Calu3 (cell line): ENCODE results near the gene DGCR8. TPM values are rescaled to one million over a fixed set of nuclear protein-coding genes. Genes with fewer than 3 reads are reported as not detected.

ENCODE experiments used
- BruUV-seq: library from RNA; stranded (reverse); fragments of 400-500 nt; replicated peaks from 2 replicates; lab custom pipeline; 2021; lab: Mats Ljungman, UMichigan
- CTCF ChIA-PET: fragments of 300-600 bp; sonication (Branson Sonifier 250); formaldehyde crosslinking; loops from one replicate; lab custom pipeline; 2022; ENCODE audit warnings: antibody characterized with exemption; lab: Charles Lee
- DNase-seq: peaks from one replicate; pipeline ENCODE4 v3.0.0; 2022
- H3K27ac Mint-ChIP-seq: one replicate; pipeline ENCODE4 v1.8.0; 2022; ENCODE audit warnings: mixed read lengths; ENCODE audit not compliant: unreplicated experiment
- H3K27me3 Mint-ChIP-seq: one replicate; pipeline ENCODE4 v1.8.0; 2022; ENCODE audit warnings: mixed read lengths; ENCODE audit not compliant: unreplicated experiment
- H3K36me3 Mint-ChIP-seq: one replicate; pipeline ENCODE4 v1.8.0; 2022; ENCODE audit warnings: mild to moderate bottlenecking, moderate library complexity, mixed read lengths; ENCODE audit not compliant: insufficient read depth, unreplicated experiment
- H3K4me1 Mint-ChIP-seq: one replicate; pipeline ENCODE4 v1.8.0; 2022; ENCODE audit warnings: mild to moderate bottlenecking, low read depth, mixed read lengths; ENCODE audit not compliant: unreplicated experiment
- H3K4me3 Mint-ChIP-seq: one replicate; pipeline ENCODE4 v1.8.0; 2022; ENCODE audit warnings: mild to moderate bottlenecking, low read depth, moderate library complexity, mixed read lengths; ENCODE audit not compliant: unreplicated experiment
- H3K9me3 Mint-ChIP-seq: one replicate; pipeline ENCODE4 v1.8.0; 2022; ENCODE audit warnings: low read depth, mixed read lengths; ENCODE audit not compliant: unreplicated experiment
- CTCF ChIP-seq: fragments of 200-600 bp; IDR thresholded peaks from one replicate; pipeline ENCODE4 v1.8.0; 2022; ENCODE audit warnings: antibody characterized with exemption; ENCODE audit not compliant: unreplicated experiment
- intact Hi-C: fragments of 100-400 bp; cut with micrococcal nuclease; formaldehyde crosslinking; loops from one replicate; pipeline ENCODE4 v1.10.0; 2022; ENCODE audit not compliant: unreplicated experiment
- total RNA-seq: library from RNA; stranded (reverse); gene quantifications from 2 replicates; pipeline ENCODE4 v1.2.3, GENCODE V29; 2022

Gene DGCR8
- total RNA-seq, 1 experiment from 2014 or later, result 54.7 TPM

GRCh38 chr22:20101638-20102037, 21.6 kb downstream of the DGCR8 start:
- BruUV-seq, result no TSS peak
- no peak for TF ChIP-seq CTCF
- Mint-ChIP-seq H3K36me3 (peaks cover 47% of the 10 kb centered on the region), H3K9me3 (no peaks in the 10 kb centered on the region), H3K4me3 (no peak overlapping the region), H3K4me1 (no peaks in the 10 kb centered on the region), H3K27me3 (no peaks in the 10 kb centered on the region), H3K27ac (no peak overlapping the region)
- CTCF ChIA-PET, result no interaction called here
- DNase-seq, result no peak
- intact Hi-C loops, result no loop called here

- Mint-ChIP-seq H3K4me3 (no peak overlapping the region), H3K27ac (no peak overlapping the region), H3K4me1 (no peaks in the 10 kb centered on the region), H3K27me3 (no peaks in the 10 kb centered on the region), H3K36me3 (peaks cover 45% of the 10 kb centered on the region), H3K9me3 (no peaks in the 10 kb centered on the region)
- no peak for TF ChIP-seq CTCF
- intact Hi-C loops, result no loop called here
- CTCF ChIA-PET, result interaction anchor here (0.9 kb wide), 1 partner anchor 23 kb away, joined by 5 read pairs; no protein-coding TSS in a partner anchor
- no TSS peak for BruUV-seq
- DNase-seq, result no peak
Observed at GRCh38 chr22:20102203-20102780, 22.3 kb downstream of the DGCR8 start.

- no peak for TF ChIP-seq CTCF
- CTCF ChIA-PET, result no interaction called here
- Mint-ChIP-seq H3K9me3 (no peaks in the 10 kb centered on the region), H3K27ac (no peak overlapping the region), H3K27me3 (no peaks in the 10 kb centered on the region), H3K4me3 (no peak overlapping the region), H3K4me1 (no peaks in the 10 kb centered on the region), H3K36me3 (peaks cover 60% of the 10 kb centered on the region)
- no TSS peak for BruUV-seq
- no peak for DNase-seq
- intact Hi-C loops, result no loop called here
Observed at GRCh38 chr22:20105456-20106204, 25.6 kb downstream of the DGCR8 start.

GRCh38 chr22:20106205-20106848, 26.3 kb downstream of the DGCR8 start:
- intact Hi-C loops, result no loop called here
- H3K27ac Mint-ChIP-seq, result no peak overlapping the region
- no peak for DNase-seq
- no TSS peak for BruUV-seq
- no peaks in the 10 kb centered on the region for H3K27me3 Mint-ChIP-seq
- CTCF ChIA-PET, result interaction anchor here (0.6 kb wide), 1 partner anchor 440 kb away, joined by 4 read pairs; no protein-coding TSS in a partner anchor
- no peaks in the 10 kb centered on the region for H3K9me3 Mint-ChIP-seq
- H3K4me3 Mint-ChIP-seq, result no peak overlapping the region
- peaks cover 60% of the 10 kb centered on the region for H3K36me3 Mint-ChIP-seq
- H3K4me1 Mint-ChIP-seq, result no peaks in the 10 kb centered on the region
- no peak for TF ChIP-seq CTCF
